ENCODE results near the gene TBC1D7.

Gene TBC1D7

GRCh38 chr6:13328076-13328874 lies at the start of gene TBC1D7:
Gene TBC1D7, minus strand, starts transcription at chr6:13328537. Its CDS starts 1,639 bp downstream, at chr6:13326898.
- DNase-seq (ENCODE audit: low read depth): peak; percentile 92

- DNase-seq (ENCODE audit: low read depth): no peak
Observed at GRCh38 chr6:13377054-13377758, 48.9 kb upstream of the TBC1D7 start.

- DNase-seq (ENCODE audit: low read depth): peak; percentile 27
Observed at GRCh38 chr6:13375360-13375878, 47.1 kb upstream of the TBC1D7 start.

GRCh38 chr6:13373919-13374318 lies 45.6 kb upstream of the TBC1D7 start:
- DNase-seq (ENCODE audit: low read depth): no peak

- DNase-seq (ENCODE audit: low read depth): no peak
Observed at GRCh38 chr6:13373488-13373886, 45.1 kb upstream of the TBC1D7 start.

GRCh38 chr6:13372688-13373487 lies 44.6 kb upstream of the TBC1D7 start:
- DNase-seq (ENCODE audit: low read depth): peak; percentile 35

- DNase-seq (ENCODE audit: low read depth): no peak
Observed at GRCh38 chr6:13372076-13372475, 43.7 kb upstream of the TBC1D7 start.

- no peak for DNase-seq (ENCODE audit: low read depth)
Observed at GRCh38 chr6:13371421-13372072, 43.2 kb upstream of the TBC1D7 start.

- DNase-seq (ENCODE audit: low read depth): no peak
Observed at GRCh38 chr6:13370623-13371022, 42.3 kb upstream of the TBC1D7 start.

GRCh38 chr6:13369591-13369990 lies 41.3 kb upstream of the TBC1D7 start:
- DNase-seq (ENCODE audit: low read depth): no peak

- DNase-seq (ENCODE audit: low read depth): peak; percentile 75
Observed at GRCh38 chr6:13368731-13369115, 40.4 kb upstream of the TBC1D7 start.

- no peak for DNase-seq (ENCODE audit: low read depth)
Observed at GRCh38 chr6:13368079-13368730, 39.9 kb upstream of the TBC1D7 start.

- no peak for DNase-seq (ENCODE audit: low read depth)
Observed at GRCh38 chr6:13367396-13367795, 39.1 kb upstream of the TBC1D7 start.

GRCh38 chr6:13365320-13365719 lies 37.0 kb upstream of the TBC1D7 start:
- DNase-seq (ENCODE audit: low read depth): no peak

GRCh38 chr6:13364842-13365241 lies 36.5 kb upstream of the TBC1D7 start:
- no peak for DNase-seq (ENCODE audit: low read depth)

- peak; percentile 6 for DNase-seq (ENCODE audit: low read depth)
Observed at GRCh38 chr6:13362412-13362811, 34.1 kb upstream of the TBC1D7 start.

- DNase-seq (ENCODE audit: low read depth): no peak
Observed at GRCh38 chr6:13360671-13361540, 32.6 kb upstream of the TBC1D7 start.

- DNase-seq (ENCODE audit: low read depth): no peak
Observed at GRCh38 chr6:13359287-13359686, 30.9 kb upstream of the TBC1D7 start.

- no peak for DNase-seq (ENCODE audit: low read depth)
Observed at GRCh38 chr6:13358511-13358910, 30.2 kb upstream of the TBC1D7 start.

- DNase-seq (ENCODE audit: low read depth): peak; percentile 26
Observed at GRCh38 chr6:13357551-13358075, 29.3 kb upstream of the TBC1D7 start.

Data from ELR (cell line).